NCI-H128 (cell line): ENCODE results near the gene NR1D2.
"Not testable (repeated sequence)": the region's sequence is repeated elsewhere in the genome, so short reads cannot be mapped to it uniquely, and the experiment has no call there.

Experiments used
- DNase-seq: peaks from one replicate; lab custom pipeline; 2025; ENCODE audit not compliant: unreplicated experiment; lab: John Stamatoyannopoulos, UW

Gene NR1D2

DNA sequence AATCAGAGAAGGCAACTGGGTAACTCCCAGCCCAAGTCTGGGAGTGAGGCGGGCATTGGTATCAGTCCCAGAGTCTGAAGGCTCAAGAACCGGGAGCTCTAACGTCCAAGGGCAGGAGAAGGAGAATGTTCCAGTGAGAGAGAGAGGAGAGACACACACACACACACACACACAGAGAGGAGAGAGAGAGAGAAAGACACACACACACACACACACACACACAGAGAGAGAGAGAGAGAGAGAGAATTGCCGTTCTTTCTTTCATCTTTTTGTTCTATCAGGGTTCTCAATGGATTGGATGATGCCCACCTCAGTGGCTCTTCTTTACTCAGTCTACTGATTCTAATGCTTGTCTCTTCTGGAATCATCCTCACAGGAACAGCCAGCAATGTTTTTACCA lies 57.0 kb downstream of the NR1D2 start:
- no peak for DNase-seq

DNA sequence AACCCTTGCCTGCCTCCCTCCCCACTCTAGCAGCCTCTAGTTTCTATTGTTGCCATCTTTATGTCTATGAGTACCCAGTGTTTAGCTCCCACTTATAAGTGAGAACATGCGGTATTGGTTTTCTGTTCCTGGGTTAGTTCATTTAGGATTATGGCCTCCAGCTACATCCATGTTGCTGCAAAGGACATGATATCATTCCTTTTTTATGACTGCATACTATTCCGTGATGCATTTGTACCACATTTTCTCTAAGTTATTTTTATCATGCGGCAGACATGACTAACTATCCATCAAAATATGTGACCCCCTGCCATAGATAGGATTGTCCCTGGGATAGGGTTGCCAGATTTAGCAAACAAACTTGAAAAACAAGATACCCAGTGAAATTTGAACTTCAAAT lies 58.4 kb downstream of the NR1D2 start:
- no peak for DNase-seq

DNA sequence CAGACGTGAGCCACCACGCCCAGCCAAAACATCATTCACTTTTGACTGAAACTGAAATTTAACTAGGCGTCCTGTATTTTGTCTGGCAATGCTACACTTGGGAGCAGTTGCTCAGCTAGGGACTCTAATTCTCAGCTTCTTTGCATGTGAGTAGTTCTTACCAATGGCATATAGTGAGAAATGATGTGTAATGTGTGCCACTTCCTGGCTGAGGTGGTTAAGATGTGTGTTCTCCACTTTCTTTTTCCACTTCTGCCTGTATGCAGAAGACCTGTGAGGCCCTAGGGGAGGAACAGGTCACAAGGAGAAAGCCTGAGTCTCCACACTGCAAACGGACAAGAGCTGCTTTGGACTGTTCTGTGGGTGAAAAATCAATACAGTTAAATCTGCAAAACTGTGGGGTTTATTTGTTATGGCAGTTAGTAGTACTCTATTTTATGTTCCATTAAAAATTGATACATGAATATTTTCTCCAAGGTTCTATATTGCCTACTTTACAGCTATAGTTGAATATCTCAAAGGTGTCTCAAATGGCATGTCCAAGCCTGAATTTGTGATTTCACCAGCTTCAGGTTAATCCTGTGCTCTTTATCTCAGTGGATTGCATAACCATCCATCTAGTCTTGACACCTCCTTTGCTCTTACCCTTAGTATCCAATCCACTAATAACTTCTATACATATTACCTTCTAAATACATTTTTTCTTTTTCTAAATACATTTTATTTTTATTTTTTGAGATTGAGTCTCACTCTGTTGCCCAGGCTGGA lies 59.3 kb downstream of the NR1D2 start:
- DNase-seq = no peak

DNA sequence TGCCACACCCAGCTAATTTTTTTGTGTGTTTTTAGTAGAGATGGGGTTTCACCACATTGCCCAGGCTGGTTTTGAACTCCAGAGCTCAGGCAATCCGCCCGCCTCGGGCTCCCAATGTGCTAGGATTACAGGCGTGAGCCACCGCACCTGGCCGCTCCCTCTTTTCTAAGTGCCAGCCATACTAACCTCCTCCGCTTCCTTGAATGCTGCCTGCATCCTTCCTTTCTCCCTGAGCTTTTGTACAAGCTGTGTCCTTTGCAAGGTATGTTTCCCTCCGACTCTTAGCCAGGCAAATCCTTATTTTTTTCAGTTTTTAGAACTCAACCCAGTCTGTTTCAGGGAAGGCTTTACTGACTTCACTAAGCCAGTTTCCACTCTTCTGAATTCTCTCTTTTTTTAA lies 60.6 kb downstream of the NR1D2 start:
- DNase-seq = no peak

DNA sequence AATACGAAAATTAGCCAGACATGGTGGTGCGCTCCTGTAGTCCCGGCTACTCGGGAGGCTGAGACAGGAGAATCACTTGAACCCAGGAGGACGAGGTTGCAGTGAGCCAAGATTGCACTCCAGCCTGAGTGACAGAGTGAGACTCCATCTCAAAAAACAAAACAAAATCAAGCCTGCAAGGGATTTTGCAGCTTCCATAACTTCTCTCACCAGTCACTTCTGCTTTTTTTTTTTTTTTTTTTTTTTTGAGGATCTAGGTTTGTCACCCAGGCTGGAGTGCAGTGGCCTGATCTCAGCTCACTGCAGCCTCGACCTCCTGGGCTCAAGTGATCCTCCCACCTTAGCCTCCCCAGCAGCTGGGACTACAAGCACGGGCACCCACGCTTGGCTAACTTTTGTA lies 65.7 kb downstream of the NR1D2 start:
- DNase-seq = not testable (repeated sequence)

DNA sequence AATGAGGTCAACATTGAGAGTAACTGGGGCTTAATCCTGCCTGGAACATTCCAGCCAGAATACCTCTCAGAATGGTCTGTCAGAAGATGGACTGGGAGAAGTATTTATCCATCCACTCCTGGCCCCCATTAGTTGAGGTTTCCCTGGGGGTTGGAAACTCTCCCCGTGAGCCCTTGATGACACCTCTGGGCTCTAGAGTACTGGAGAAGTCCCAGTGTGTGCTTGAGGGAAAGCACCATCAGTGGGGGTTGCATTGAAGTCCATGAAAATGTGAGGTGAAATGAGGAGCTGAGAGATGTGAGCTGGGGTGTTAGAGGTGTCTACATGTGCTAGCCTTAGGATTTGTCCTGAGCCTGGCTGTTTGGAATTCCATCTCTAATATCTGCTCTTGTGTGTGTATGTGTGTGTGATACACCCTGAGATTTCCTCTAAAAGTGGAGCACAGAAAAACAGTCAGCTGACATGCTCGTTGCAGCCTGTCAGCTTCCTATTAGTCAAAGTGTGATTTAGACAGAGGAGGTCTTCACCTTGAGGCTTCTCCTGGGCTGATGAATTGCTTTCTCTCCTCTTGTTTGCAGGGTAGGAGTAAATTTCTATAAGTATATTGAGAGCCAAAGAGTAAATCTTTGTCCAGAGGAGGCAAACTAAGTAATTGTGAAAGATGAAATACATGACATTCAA lies 67.6 kb downstream of the NR1D2 start:
- DNase-seq = no peak

DNA sequence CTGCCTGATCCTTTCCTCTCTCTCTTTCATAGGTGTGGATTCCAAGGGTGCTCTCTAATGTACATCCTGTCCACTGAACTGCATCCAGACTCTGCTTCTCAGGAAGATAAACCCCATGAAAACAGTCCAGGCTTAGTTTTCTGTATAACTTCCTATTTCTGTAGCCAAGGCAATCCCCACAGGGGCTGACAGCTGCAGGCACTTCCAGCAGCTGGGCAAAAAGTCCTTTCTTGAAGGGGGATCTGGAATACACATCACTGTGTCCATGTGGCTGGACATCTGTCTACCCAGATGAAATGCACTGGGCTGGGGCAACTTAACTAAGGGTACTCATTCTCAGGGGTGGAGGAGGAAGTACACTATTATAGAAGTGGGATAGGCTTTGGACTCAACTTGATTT lies 72.2 kb downstream of the NR1D2 start:
- no peak for DNase-seq

DNA sequence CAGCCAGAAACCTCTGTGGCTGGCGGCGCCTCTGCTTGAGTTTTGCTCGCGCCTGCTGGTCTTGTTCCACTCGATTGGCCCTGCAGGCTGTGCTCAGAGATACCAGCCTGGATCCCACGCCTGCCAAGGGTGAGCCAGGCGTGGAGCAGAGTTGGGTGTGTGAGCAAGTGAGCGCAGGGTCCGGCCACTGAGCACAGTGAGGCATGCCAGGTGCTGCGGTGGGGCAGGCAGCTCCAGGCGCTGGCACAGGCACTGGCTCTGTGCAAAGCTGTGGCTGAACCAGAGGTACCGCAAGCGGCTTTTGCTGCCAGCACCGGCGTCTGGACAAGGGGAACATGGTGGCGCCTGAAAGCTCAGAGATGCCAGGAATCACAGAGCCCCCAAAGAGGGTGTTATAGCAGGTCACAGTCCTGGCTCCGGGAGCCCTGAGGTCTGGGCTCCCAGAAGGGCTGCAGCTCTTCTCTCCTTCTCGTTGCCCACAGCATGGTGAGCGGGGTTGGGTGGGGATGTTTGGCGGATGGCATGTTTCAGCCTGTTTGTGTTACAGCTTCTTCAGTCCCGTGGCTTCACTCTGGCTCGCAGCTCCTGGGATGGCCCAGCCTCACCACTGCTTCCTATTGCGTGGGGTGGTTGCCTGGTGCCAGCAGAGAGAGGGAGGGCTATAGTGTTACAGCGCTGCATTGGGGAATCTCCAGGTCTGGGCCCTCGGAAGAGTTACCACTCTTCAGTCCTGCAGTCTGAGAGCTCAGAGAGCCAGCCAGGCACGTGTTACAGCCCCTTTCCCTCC lies 73.9 kb downstream of the NR1D2 start:
- no peak for DNase-seq

DNA sequence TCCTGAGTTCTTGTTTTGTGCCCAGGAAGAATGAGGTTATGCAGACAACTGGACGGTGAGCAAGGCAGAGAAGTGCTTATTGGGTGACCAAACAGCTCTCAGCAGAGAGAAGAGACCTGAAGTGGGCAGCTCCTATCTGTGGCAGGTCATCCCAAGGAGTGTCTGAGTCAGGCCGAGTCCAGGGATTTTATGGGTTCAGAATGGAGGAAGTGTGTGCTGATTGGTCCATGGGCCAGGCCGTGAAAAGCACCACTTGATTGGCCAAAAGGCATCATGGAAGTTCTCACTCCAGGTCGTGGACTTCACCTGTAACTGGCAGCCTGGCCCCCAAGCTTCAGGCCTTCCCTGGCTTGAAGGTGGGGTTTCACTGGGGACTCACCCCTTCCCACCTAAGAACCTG lies 74.5 kb downstream of the NR1D2 start:
- DNase-seq = no peak

DNA sequence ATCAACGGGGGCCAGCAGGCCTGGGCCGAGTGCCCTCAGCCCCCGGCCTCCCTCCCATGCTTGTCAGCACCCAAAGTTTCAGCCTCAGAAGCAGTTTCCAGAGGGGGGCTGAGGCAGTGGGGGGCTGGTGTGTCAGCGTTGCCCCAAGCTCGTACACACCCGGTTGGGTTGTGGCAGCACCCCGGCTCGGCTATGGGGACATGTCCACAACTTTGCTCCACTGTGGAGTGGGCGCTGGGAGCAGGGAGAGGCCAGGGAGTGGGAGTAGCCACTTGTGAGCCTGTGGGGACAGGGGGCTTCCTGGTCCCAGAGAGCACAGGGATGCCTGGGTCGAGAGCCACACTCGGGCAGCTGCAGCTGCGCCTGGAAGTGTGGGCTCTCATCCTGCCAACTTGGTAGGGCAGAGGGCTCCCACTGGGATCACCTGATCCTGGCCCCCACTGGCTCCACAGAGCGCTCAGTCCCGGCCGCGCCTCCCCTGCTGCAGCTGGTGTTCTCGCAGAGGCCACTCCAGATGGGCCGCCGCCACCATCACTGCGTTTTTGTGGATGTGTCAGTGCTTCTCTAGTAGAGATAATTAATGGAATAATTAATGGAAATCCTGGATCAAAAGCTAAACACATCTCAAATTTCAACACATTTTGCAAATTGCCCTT lies 75.1 kb downstream of the NR1D2 start:
- no peak for DNase-seq

DNA sequence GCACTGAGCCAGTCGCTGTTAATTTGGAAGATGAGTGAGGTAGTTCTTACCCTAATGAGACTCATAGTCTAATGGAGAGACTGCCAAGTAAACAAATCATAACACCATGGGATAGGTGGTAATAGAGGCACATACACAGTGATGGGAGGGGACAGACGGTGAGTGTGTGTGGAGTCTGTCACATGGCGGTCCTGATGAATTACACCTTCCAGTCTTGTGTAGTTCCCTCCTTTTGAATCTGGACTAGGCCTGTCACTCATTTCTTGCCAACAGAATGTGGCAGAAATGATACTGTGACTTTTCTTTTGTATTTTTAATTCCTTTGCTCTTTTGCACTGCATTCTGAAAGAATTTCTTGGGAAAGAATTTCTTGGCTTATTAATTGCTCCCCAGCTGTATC lies 78.1 kb downstream of the NR1D2 start:
- no peak for DNase-seq

DNA sequence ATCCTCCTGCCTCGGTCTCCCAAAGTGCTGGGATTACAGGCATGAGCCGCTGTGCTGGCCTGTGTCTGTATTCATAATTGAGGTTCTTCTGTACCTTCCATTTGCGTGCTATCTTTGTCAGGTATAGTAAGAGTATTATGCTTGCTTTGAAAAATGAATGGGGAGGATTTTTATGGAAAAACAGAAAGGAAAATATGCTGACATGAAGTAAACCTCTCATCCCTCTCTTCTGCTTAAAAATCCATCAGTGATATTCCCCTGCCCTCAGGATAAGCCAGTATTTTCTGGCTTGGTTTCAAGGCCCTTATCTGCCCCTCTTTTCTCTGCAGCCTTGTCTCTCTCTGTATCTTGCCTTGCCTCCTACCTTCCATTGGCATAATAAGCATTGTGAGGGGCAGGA lies 80.7 kb downstream of the NR1D2 start:
- no peak for DNase-seq

DNA sequence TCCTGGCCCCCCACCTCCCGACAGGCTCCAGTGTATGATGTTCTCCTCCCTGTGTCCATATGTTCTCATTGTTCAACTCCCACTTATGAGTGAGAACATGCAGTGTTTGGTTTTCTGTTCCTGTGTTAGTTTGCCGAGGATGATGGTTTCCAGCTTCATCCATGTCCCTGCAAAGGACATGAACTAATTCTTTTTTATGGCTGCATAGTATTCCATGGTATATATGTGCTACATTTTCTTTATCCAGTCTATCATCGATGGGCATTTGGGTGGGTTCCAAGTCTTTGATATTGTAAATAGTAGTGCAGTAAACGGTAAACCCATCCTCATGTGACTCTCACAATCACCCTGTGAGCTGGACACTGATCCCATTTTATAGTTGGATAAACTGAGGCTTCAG lies 81.6 kb downstream of the NR1D2 start:
- not testable (repeated sequence) for DNase-seq

DNA sequence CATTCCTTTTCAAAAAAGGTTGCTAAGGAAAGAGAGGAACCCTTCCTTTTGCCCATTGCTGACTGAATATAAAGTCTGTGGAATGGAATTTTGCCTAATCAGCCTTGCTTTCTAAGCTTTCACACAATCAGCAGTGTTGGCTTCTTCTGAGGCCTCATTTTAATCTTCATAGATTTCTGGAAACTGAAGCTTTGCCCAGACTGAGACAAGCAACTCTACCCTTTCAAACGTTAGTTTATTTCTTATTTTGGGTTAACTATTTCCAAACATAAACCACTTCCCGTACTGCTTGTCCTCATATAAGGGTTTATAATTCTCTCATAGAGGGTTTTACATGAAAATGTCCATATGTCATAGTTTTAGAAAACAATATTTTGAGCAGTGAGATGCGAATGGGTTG lies 82.9 kb downstream of the NR1D2 start:
- no peak for DNase-seq
